HL-60 (cell line): ENCODE measurements around the gene TAAR2.

ENCODE experiments used
- CTCF ChIP-seq: IDR thresholded peaks from one replicate; pipeline ENCODE4 v1.5.1; 2011; ENCODE audit warnings: low read length, control low read depth, inconsistent platforms; ENCODE audit not compliant: insufficient read depth
- POLR2AphosphoS5 ChIP-seq: IDR thresholded peaks from 2 replicates; pipeline ENCODE4 v1.6.1; 2012; ENCODE audit warnings: low read depth
- REST ChIP-seq: IDR thresholded peaks from 2 replicates; pipeline ENCODE4 v1.6.1; 2012; ENCODE audit warnings: low read depth; ENCODE audit not compliant: insufficient replicate concordance

GRCh38 chr6:132651062-132651461 is 27.0 kb upstream of the TAAR2 start:
- no peak for TF ChIP-seq REST
- no peak for TF ChIP-seq CTCF
- TF ChIP-seq POLR2AphosphoS5 = no peak
